Prostate gland (tissue), 2 donors: Measurements from ENCODE around the gene WNK3. TPM values are rescaled to one million over a fixed set of nuclear protein-coding genes. Genes with fewer than 3 reads are reported as not detected.

Source experiments
- DNase-seq: peaks from one replicate; pipeline ENCODE4 v3.0.0-alpha.2; 2019; ENCODE audit warnings: low spot score
- H3K27ac ChIP-seq, 2 donors: fragments of 200-600 bp; sonication (generic); 2 replicates each; pipeline ENCODE4 v1.5.1; 2017 to 2019
- H3K27me3 ChIP-seq: fragments of 200-600 bp; sonication (generic); replicated peaks from 2 replicates; pipeline ENCODE4 v1.5.1; 2019; ENCODE audit not compliant: insufficient read depth
- H3K36me3 ChIP-seq, 2 donors: fragments of 200-600 bp; sonication (generic); 1 replicate in 1 of 2; 2 replicates in 1 of 2; pipeline versions ENCODE4 v1.5.1 to v1.8.1; 2017 to 2019
- H3K4me1 ChIP-seq: fragments of 200-600 bp; sonication (generic); replicated peaks from 2 replicates; pipeline ENCODE4 v1.5.1; 2019
- H3K4me3 ChIP-seq, 2 donors: fragments of 200-600 bp; sonication (generic); 2 replicates each; pipeline ENCODE4 v1.5.1; 2017 to 2019
- H3K9me3 ChIP-seq: fragments of 200-600 bp; sonication (generic); 2 replicates; pipeline ENCODE4 v1.5.1; 2017
- POLR2A ChIP-seq: fragments of 450-650 bp; IDR thresholded peaks from one replicate; pipeline ENCODE4 v1.6.1; 2016; ENCODE audit warnings: antibody characterized with exemption, mild to moderate bottlenecking
- POLR2AphosphoS5 ChIP-seq: sonication (generic); formaldehyde crosslinking; IDR thresholded peaks from one replicate; pipeline ENCODE4 v1.6.1; 2017; ENCODE audit warnings: antibody characterized with exemption
- WGBS: methylation state at CpG from one replicate; pipeline ENCODE4 v1.1.5; 2018; 5-methylcytosine and 5-hydroxymethylcytosine counted together
- intact Hi-C: fragments of 100-400 bp; cut with DNase I; formaldehyde crosslinking; loops from one replicate; pipeline ENCODE4 v1.14.2; 2022
- total RNA-seq, 2 donors: library from RNA; depleted of rRNA; stranded (reverse); fragments of >200 nt; gene quantifications; one replicate each; pipeline ENCODE4 v1.1.0, GENCODE V29; 2016
- TF ChIP-seq, protein P1 (sequence below), 4 experiments: fragments of 200-600 bp in 2 of 4; fragments of 450-650 bp in 2 of 4; sonication (generic) in 2 of 4; IDR thresholded peaks; 1 replicate in 3 of 4; 2 replicates in 1 of 4; pipeline ENCODE4 v1.5.1; 2016 to 2019; ENCODE audit warnings: antibody characterized with exemption in 4 of 4, mild to moderate bottlenecking in 2 of 4, moderate library complexity in 2 of 4

WNK3 gene
- total RNA-seq, 2 donors from 2014 or later = 2.4 to 60.3 TPM

DNA sequence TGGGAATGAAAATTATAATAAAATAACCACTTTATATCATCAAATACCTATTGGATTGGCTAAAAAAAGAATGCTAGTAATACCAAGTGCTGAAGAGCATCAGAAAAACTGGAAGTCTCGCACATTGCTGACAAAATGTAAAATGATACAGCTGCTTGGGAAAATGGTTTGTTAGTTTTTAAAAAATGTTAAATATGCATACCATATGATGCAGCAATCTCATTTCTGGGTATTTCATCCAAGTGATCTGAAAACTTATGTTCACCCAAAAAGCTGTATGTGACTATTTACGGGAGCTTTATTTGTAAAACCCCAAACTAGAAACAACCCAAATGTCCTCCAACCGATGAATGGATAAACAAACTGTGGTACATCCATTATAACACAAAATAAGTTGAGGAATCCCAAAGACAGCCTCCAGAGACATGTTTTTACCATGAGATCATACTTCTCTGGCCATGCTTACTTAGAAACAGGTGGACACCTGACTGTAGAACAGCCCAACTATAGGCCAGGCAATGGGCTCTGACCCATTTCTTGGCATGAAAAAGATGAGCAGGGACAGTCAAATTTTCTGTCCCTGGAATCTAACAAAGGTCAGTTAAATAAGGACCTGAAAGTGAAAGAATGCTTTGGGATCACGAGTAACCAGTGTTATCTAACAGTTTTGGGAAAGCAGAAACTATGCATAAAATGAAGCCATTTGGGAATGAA, 127.3 kb downstream of the WNK3 start:
- H3K4me3 ChIP-seq = no peak overlapping the region
- no peak overlapping the region for H3K27ac ChIP-seq
- H3K4me1 ChIP-seq = no peaks in the 10 kb centered on the region
- TF ChIP-seq POLR2AphosphoS5 = no peak
- H3K27me3 ChIP-seq = no peaks in the 10 kb centered on the region
- intact Hi-C loops = no loop called here
- no peaks in the 10 kb centered on the region for H3K9me3 ChIP-seq
- no peak for DNase-seq
- no peaks in the 10 kb centered on the region for H3K36me3 ChIP-seq
- WGBS = 88% methylated on average over 4 of the region's 4 CpGs

DNA sequence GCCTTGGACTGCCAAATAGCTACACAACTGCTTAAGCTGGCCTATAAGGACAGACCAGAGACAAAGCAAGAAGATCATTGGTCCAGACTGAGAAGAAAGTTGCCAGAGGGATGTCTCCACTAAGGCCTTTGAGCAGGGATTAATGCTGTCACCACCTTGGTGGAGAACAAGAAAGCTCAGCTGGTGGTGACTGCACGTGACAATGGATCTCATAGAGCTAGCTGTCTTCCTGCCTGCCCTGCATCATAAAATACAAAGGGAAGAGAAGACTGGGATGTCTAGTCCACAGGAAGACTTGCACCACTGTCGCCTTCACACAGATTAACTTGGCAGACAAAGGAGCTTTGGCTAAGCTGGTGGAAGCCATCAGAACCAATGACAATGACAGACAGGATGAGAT, 134.3 kb downstream of the WNK3 start:
- no peak overlapping the region for H3K27ac ChIP-seq
- H3K4me3 ChIP-seq = no peak overlapping the region
- H3K36me3 ChIP-seq = no peaks in the 10 kb centered on the region
- TF ChIP-seq POLR2A = no peak
- TF ChIP-seq, protein P1, sequence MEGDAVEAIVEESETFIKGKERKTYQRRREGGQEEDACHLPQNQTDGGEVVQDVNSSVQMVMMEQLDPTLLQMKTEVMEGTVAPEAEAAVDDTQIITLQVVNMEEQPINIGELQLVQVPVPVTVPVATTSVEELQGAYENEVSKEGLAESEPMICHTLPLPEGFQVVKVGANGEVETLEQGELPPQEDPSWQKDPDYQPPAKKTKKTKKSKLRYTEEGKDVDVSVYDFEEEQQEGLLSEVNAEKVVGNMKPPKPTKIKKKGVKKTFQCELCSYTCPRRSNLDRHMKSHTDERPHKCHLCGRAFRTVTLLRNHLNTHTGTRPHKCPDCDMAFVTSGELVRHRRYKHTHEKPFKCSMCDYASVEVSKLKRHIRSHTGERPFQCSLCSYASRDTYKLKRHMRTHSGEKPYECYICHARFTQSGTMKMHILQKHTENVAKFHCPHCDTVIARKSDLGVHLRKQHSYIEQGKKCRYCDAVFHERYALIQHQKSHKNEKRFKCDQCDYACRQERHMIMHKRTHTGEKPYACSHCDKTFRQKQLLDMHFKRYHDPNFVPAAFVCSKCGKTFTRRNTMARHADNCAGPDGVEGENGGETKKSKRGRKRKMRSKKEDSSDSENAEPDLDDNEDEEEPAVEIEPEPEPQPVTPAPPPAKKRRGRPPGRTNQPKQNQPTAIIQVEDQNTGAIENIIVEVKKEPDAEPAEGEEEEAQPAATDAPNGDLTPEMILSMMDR (IDR thresholded peaks at IDR 0.05) = no peak
- TF ChIP-seq POLR2AphosphoS5 = no peak
- 78% methylated on average over 2 of the region's 2 CpGs for WGBS
- no peaks in the 10 kb centered on the region for H3K9me3 ChIP-seq
- DNase-seq = no peak
- H3K27me3 ChIP-seq = no peaks in the 10 kb centered on the region
- no peaks in the 10 kb centered on the region for H3K4me1 ChIP-seq
- intact Hi-C loops = no loop called here

DNA sequence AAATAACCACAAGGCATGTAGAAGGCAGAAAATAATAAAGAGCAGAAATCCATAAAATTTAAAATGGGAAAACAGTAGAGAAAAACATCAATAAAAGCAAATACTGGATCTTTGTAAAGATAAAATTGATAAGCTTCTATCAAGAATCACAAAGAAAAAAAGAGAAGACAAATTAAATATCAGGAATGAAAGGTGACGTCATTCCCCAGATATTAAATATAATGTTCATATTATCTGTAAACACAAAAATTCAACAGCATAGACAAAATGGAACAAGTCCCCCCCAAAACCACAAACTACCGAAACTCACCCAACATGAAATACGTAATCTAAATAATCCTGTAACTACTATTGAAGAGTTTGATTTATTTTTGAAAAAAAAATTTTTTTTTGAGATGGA, 144.2 kb downstream of the WNK3 start:
- no peak for DNase-seq
- no peak overlapping the region for H3K4me3 ChIP-seq
- H3K27me3 ChIP-seq = no peaks in the 10 kb centered on the region
- no peak overlapping the region for H3K27ac ChIP-seq
- TF ChIP-seq, protein P1 (IDR thresholded peaks at IDR 0.05) = no peak
- TF ChIP-seq POLR2AphosphoS5 (no peak), POLR2A (no peak)
- intact Hi-C loops = no loop called here
- no peaks in the 10 kb centered on the region for H3K9me3 ChIP-seq
- no peaks in the 10 kb centered on the region for H3K4me1 ChIP-seq
- no peaks in the 10 kb centered on the region for H3K36me3 ChIP-seq
- WGBS = 95% methylated on average over 3 of the region's 3 CpGs

DNA sequence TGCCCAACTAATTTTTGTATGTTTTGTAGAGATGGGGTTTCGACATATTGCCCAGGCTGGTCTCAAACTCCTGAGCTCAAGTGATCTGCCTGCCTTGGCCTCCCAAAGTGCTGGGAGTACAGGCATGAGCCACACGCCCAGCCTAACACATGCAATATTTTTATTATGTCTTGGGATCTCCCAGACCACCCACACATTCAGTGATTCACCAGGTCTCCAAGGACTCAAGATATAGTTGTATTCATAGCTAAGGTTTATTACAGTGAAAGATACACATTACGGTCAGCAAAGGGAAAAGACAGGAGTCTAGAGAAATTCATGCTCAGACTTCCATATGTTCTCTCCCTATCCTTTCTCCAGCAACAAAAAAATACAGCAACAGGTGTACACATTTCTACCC, 149.3 kb downstream of the WNK3 start:
- Histone ChIP-seq H3K4me3 (no peak overlapping the region), H3K27ac (no peak overlapping the region), H3K36me3 (no peaks in the 10 kb centered on the region), H3K9me3 (no peaks in the 10 kb centered on the region), H3K27me3 (no peaks in the 10 kb centered on the region), H3K4me1 (no peaks in the 10 kb centered on the region)
- no peak for DNase-seq
- TF ChIP-seq POLR2A (no peak), POLR2AphosphoS5 (no peak)
- TF ChIP-seq, protein P1 (IDR thresholded peaks at IDR 0.05) = no peak
- intact Hi-C loops = no loop called here
- 83% methylated on average over 3 of the region's 3 CpGs for WGBS

DNA sequence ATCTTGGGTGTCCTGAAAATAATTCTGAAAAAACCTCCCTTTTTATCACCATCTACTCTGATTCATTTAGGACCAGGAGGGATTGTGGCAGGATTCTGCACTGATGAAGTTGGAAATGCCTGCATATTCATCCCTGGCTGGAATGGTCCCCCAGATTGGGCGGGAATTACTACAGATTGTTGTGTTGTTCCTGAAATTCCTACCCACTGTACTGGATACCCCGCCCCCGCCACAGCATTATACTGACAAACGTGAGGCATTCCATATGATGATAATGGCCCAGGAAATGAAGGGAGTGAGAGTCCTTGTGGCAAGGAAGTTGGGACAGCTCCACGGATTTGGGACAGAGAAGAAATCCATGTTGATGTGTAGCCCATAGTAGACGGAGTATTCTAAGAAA, 159.6 kb downstream of the WNK3 start:
- Histone ChIP-seq H3K27ac (no peak overlapping the region), H3K27me3 (no peaks in the 10 kb centered on the region), H3K4me3 (no peak overlapping the region), H3K36me3 (no peaks in the 10 kb centered on the region), H3K9me3 (no peaks in the 10 kb centered on the region), H3K4me1 (no peaks in the 10 kb centered on the region)
- TF ChIP-seq POLR2A (no peak), POLR2AphosphoS5 (no peak)
- TF ChIP-seq, protein P1 (IDR thresholded peaks at IDR 0.05) = no peak
- 90% methylated on average over 6 of the region's 6 CpGs for WGBS
- DNase-seq = no peak
- intact Hi-C loops = no loop called here
